Left renal pelvis (tissue), 4 donors: ENCODE data around the gene GNAT2. TPM values are rescaled to one million over a fixed set of nuclear protein-coding genes. Genes with fewer than 3 reads are reported as not detected.
"Not testable (repeated sequence)": the region's sequence is repeated elsewhere in the genome, so short reads cannot be mapped to it uniquely, and the experiment has no call there.

Experiments used
- DNase-seq, 4 donors: peaks; one replicate each; pipeline ENCODE4 v3.0.0-alpha.2; 2013; ENCODE audit warnings: low read depth in 4 of 4, low spot score in 3 of 4
- polyA plus RNA-seq, 4 donors: library from polyadenylated mRNA; unstranded; fragments of 120-200 nt; gene quantifications; one replicate each; pipeline ENCODE4 v1.2.1, GENCODE V29; 2013; ENCODE audit not compliant: insufficient read length in 4 of 4

GNAT2 gene
- polyA plus RNA-seq: not detected

DNA sequence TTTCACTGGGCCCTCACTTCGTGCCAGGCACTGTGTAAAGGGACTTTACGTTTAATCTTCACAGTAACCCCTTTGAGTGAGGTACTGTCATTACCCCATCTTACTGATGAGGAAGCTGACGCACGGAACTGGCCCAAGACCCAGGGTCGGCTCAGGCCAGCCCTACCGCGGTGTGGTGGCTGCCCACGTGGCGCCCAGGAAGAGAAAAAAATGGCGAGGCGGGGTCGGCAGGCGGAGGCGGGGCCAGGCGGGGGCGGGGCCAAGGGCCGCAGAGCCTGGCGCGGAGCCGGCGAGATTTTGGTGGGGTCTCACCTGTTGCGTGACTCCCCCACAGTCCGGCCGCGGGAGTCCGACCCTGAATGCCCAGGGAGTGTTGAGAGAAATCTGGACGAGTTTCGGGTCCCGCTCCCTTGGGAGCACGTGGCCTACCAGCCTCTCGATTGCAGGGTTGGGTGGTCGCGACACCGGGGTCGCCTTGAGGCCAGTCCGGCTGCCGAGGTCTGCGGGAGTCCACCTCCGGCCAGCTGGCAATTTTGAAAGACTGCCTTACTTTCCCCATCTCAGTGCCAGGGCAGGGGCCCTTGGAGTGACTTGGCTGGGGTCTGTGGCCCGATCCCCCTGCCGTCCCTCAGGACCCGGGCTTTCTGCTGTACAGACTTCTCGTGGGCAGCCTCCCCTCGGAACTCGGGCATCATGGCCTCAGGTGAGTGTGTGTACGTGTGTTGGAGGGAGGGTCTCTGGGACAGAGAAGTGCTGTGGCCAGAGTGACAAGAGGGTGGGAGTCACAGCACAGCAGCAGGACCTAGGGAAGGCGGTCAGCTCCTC, at the start of gene GNAT2, which contains the start of gene AMPD2:
Gene GNAT2 (minus strand): TSS at position 41 of the 825 bp plus-strand sequence. CDS start 6,746 bp downstream, outside the sequence.
Gene AMPD2 (plus strand): TSS at position 262 of the 825 bp plus-strand sequence. CDS start 1,339 bp downstream, outside the sequence.
- DNase-seq: no peak

GRCh38 chr1:109668123-109668775, 48.8 kb upstream of the GNAT2 start:
- no peak for DNase-seq

- DNase-seq: peak; percentile 77 to 87 (median 83)
These were observed 48.2 kb upstream of the GNAT2 start, which contains the start of gene GSTM2 for GRCh38 chr1:109667452-109668122. Gene GSTM2, plus strand, starts transcription at chr1:109668057. Its CDS starts 59 bp downstream, at chr1:109668116.

DNA sequence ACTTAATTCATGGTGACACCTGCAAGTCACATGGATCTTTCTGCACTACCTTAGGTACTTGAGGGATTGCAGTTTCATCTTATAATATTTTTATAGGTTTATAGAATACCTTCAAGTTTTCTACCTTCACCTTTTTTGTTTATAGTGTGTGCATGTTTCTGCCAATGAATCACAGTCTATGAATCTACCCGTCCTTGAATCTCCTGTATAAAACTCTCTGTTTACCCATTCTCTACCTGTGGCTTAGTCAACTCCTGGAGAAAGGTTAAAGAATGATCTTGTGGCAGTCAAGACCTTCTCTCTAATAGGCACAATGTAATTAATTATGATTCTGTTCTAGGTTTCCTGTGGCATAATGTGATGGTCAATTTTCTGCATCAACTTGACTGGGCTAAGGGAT, 45.3 kb upstream of the GNAT2 start:
- no peak for DNase-seq

DNA sequence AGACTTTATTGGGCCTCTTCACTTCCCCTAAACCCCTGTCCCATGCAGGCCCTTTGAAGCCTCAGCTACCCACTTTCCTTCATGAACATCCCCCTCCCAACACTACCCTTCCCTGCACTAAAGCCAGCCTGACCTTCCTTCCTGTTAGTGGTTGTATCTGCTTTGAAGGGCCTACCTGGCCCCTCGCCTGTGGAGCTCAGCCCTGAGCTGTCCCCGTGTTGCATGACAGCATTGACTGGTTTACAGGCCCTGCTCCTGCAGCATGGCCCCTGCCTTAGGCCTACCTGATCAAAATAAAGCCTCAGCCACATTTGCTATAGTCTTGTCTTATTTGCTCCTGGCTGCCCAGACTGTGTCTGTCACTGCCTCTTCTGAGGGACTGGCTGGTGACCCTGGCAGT, 42.0 kb upstream of the GNAT2 start:
- no peak for DNase-seq

- DNase-seq: not testable (repeated sequence)
These were observed 41.2 kb upstream of the GNAT2 start for GRCh38 chr1:109660691-109661026.

DNA sequence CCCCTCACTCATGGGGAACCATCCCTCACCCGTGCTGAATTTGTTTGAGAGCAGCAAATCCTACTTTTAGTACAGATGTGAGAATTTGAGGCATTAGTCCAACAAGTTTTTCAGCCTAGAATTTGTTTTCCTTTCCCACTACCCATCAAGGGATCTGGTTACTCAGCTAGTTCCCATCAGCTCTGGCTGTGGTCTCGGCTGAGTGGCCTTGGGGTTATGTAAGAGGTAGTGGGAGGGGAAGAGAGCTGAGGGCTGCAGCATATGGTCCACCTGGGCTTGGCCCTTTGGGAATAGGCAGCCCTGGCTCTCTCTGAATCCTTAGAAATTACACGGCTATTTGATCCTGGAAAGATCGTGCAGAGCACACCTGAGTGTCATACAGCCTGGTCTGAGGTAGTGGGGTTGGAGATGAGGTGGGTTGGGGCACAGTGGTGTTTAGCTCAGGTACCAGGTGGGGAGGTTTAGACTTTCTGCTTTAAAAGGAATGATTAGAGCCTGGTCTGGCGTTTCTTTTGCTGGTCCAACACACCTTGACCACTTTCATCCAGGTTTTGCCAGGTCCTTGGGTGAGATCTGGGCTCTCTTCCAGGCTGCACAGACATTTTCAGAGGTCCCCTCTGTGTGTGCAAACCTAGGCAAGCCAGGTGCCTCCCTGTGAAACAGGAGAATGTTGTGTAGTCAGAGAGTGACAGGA, 40.7 kb upstream of the GNAT2 start:
- peak in 1 of 4 donors; percentile 75 for DNase-seq

GRCh38 chr1:109659145-109659544, 39.7 kb upstream of the GNAT2 start:
- no peak for DNase-seq

GRCh38 chr1:109658533-109659042, 39.2 kb upstream of the GNAT2 start:
- no peak for DNase-seq

- DNase-seq: no peak
These were observed 38.6 kb upstream of the GNAT2 start for GRCh38 chr1:109657970-109658369.

DNA sequence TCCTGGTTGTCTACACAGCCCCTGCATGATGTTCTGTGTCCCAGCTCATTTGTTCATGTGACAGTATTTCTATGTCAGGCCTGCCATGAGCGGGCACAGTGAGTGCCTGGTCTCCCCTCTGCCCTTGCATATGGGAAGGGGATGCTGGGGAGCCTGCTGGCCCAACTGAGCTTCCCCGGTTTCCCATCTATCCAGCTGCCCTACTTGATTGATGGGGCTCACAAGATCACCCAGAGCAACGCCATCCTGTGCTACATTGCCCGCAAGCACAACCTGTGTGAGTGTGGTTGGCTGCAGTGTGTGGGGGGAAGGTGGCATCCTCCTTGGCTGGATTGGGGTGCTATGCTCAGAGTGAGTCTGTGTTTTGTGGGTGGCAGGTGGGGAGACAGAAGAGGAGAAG, 38.0 kb upstream of the GNAT2 start:
- no peak for DNase-seq

GRCh38 chr1:109655615-109656519, 36.5 kb upstream of the GNAT2 start, which contains the start of gene GSTM4:
Gene GSTM4, plus strand, starts transcription at chr1:109656099. Its CDS starts 291 bp downstream, at chr1:109656390.
- peak in 2 of 4 donors; percentile 64 to 69 for DNase-seq

DNA sequence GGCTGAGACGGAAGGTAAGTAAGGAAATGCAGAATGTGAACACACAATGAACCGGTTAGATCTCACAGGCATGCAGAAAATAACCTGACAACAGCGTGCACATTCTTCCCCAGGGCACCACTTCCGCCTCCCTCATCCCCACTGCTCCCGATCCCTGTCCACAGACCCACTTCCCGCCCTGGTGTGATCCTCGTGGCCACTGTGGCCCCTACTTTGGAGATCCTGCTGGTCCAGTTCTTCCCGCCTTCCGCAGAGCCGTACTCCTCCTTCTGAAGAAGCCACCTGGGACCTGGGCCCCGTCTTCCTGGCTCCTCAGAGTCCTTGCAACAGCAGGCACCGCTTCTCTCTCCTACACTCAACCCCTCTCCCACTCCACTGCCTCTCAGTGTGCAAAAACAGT, 35.1 kb upstream of the GNAT2 start:
- no peak for DNase-seq

DNA sequence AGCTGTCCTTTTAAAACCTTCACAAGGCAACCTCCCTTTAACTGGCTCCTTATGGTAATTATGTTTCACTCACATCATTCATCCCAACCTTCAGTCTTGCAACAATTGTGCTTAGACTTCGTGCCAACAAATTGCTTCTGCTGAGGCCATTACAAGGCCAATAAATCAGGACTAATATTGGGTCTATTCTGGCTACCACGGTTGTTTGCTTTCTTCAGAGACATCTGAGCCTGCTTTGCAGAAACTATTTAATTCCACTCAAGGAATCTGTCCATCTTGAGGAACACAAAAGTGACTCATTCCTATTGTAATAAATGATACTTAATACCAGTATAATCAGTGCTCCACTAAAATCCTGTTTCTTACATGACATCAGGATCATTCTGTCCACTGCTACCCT, 33.9 kb upstream of the GNAT2 start:
- DNase-seq: no peak

DNA sequence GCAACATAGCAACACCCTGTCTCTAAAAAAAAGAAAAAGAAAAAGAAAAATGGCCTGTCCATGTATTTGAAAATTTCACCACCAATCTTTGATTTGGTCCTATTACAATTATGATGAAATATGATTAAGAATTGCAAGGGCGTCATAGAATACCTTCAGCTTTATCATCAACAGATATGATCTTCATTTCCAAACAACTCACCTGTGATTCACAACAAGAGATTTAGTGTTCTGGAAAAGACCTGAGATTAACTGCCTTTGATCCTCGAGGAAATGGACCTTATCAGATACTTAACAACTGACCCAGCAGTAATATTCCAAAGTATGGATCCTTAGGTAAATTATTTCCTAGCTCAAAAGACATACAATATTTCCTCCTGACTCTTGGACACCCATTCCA, 33.0 kb upstream of the GNAT2 start:
- DNase-seq: no peak

- no peak for DNase-seq
These were observed 31.2 kb upstream of the GNAT2 start for GRCh38 chr1:109650609-109651008.

GRCh38 chr1:109649491-109649914, 30.1 kb upstream of the GNAT2 start:
- DNase-seq: no peak

DNA sequence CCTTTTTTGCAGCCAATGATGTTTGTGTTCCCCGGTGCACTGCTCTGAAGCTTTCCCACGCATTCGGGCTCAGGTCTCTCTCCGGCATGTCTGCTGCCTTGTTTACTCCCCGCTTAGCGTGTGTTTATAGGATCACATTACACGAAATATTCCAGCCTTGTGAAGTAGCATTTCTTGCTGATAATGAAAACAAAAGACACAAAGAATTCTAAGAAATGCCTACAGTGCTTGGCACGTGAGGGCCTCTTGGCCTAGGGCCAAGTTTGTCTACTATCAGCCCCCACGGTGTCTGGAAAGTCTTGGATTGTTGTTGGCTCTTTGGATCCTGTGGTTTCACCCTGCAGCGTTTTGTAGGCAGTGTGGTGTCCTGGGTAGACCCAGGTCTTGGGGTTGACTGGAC, 25.3 kb upstream of the GNAT2 start:
- DNase-seq: no peak
